Smooth muscle cell (in vitro differentiated cells): Measurements from ENCODE around the gene SLC9B2. TPM values are rescaled to one million over a fixed set of nuclear protein-coding genes. Genes with fewer than 3 reads are reported as not detected.

Experiments used
- DNase-seq: peaks from one replicate; lab custom pipeline; 2025; ENCODE audit not compliant: unreplicated experiment; lab: John Stamatoyannopoulos, UW
- H2AFZ ChIP-seq: fragments of 200-600 bp; sonication (generic); 2 replicates; pipeline ENCODE4 v1.6.0; 2016; ENCODE audit warnings: antibody characterized with exemption, low read depth, mild to moderate bottlenecking
- H3F3A ChIP-seq: fragments of 200-600 bp; sonication (generic); 2 replicates; pipeline ENCODE4 v1.6.0; 2017; ENCODE audit warnings: antibody characterized with exemption, low read depth
- H3K27ac ChIP-seq: fragments of 200-600 bp; sonication (generic); 2 replicates; pipeline ENCODE4 v1.5.1; 2016; ENCODE audit warnings: low read depth, mild to moderate bottlenecking
- H3K27me3 ChIP-seq: fragments of 200-600 bp; sonication (generic); 2 replicates; pipeline ENCODE4 v1.6.1; 2016; ENCODE audit warnings: low read depth, mild to moderate bottlenecking
- H3K36me3 ChIP-seq: fragments of 200-600 bp; sonication (generic); 2 replicates; pipeline ENCODE4 v1.5.1; 2016; ENCODE audit warnings: low read depth
- H3K4me1 ChIP-seq: fragments of 200-600 bp; sonication (generic); 2 replicates; pipeline ENCODE4 v1.5.1; 2016; ENCODE audit warnings: low read depth
- H3K4me2 ChIP-seq: fragments of 200-600 bp; sonication (generic); 2 replicates; pipeline ENCODE4 v1.6.0; 2016; ENCODE audit warnings: mild to moderate bottlenecking
- H3K4me3 ChIP-seq: fragments of 200-600 bp; sonication (generic); 2 replicates; pipeline ENCODE4 v1.5.1; 2016; ENCODE audit warnings: mild to moderate bottlenecking
- H3K79me2 ChIP-seq: fragments of 200-600 bp; sonication (generic); 2 replicates; pipeline ENCODE4 v1.6.0; 2016; ENCODE audit warnings: low read depth, mild to moderate bottlenecking
- H3K9ac ChIP-seq: fragments of 200-600 bp; sonication (generic); 2 replicates; pipeline ENCODE4 v1.6.0; 2016; ENCODE audit warnings: low read depth
- H3K9me3 ChIP-seq: fragments of 200-600 bp; sonication (generic); replicated peaks from 2 replicates; pipeline ENCODE4 v1.5.1; 2016; ENCODE audit warnings: low read depth
- H4K20me1 ChIP-seq: fragments of 200-600 bp; sonication (generic); 2 replicates; pipeline ENCODE4 v1.6.0; 2016; ENCODE audit warnings: low read depth
- WGBS: methylation state at CpG from one replicate; pipeline ENCODE4 v1.1.7; 2016; ENCODE audit warnings: low lambda C conversion rate; 5-methylcytosine and 5-hydroxymethylcytosine counted together
- polyA plus RNA-seq: library from polyadenylated mRNA; unstranded; fragments of >200 nt; fragmentation: Nextera tagmentation; extraction: Ambion mirVana; gene quantifications from 2 replicates; pipeline ENCODE4 v1.2.1, GENCODE V29; 2016
- total RNA-seq: library from RNA; depleted of rRNA; stranded (reverse); fragments of >200 nt; gene quantifications from 2 replicates; pipeline ENCODE4 v1.2.3, GENCODE V29; 2014
- TF ChIP-seq, protein P1 (sequence below): fragments of 200-600 bp; sonication (generic); IDR thresholded peaks from 2 replicates; pipeline ENCODE4 v1.5.1; 2017; ENCODE audit warnings: borderline replicate concordance, mild to moderate bottlenecking, antibody characterized with exemption; ENCODE audit not compliant: insufficient read depth, poor library complexity, severe bottlenecking

Gene SLC9B2
- total and polyA plus RNA-seq, 2 experiments from 2014 or later, result 4.5 to 11.2 TPM

DNA sequence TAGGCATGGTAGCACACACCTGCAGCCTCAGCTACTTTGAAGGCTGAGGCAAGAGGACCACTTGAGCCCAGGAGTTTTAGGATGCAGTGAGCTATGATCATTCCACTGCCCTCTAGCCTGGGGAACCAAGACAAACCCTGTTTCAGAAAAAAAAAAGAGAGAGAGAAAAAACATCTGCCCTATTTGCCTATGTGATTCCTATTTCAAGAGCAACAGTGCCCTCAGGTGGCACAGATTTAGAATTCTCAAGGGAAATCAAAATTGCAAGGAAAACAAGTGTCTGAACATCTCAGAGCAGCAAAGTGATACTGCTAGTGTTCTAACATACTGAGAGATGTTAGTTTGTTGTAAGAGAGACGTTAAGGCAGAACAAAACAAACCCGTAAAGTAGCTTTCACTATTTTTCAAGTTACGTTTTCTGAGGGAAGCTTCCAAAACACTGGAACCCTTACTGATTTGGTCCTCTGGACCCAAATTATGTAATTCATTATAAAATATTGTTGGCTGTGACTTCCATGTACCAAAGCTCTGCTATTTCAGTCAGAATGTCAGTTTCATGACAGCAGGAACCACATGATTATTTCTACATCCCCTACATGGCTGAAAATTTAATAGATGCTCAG is 15.2 kb upstream of the SLC9B2 start:
- Histone ChIP-seq H3K27ac (no peak overlapping the region), H3K4me2 (no peak overlapping the region), H4K20me1 (peaks cover 2% of the 10 kb centered on the region), H3K4me3 (no peak overlapping the region), H3F3A (no peaks in the 10 kb centered on the region), H3K4me1 (no peaks in the 10 kb centered on the region), H3K9ac (no peak overlapping the region), H3K79me2 (no peaks in the 10 kb centered on the region), H2AFZ (no peak overlapping the region), H3K36me3 (peaks cover 24% of the 10 kb centered on the region), H3K9me3 (no peaks in the 10 kb centered on the region), H3K27me3 (no peaks in the 10 kb centered on the region)
- DNase-seq, result no peak
- TF ChIP-seq, protein P1, sequence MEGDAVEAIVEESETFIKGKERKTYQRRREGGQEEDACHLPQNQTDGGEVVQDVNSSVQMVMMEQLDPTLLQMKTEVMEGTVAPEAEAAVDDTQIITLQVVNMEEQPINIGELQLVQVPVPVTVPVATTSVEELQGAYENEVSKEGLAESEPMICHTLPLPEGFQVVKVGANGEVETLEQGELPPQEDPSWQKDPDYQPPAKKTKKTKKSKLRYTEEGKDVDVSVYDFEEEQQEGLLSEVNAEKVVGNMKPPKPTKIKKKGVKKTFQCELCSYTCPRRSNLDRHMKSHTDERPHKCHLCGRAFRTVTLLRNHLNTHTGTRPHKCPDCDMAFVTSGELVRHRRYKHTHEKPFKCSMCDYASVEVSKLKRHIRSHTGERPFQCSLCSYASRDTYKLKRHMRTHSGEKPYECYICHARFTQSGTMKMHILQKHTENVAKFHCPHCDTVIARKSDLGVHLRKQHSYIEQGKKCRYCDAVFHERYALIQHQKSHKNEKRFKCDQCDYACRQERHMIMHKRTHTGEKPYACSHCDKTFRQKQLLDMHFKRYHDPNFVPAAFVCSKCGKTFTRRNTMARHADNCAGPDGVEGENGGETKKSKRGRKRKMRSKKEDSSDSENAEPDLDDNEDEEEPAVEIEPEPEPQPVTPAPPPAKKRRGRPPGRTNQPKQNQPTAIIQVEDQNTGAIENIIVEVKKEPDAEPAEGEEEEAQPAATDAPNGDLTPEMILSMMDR, result peak; percentile 44
- 60% methylated on average over 3 of the region's 3 CpGs for WGBS

DNA sequence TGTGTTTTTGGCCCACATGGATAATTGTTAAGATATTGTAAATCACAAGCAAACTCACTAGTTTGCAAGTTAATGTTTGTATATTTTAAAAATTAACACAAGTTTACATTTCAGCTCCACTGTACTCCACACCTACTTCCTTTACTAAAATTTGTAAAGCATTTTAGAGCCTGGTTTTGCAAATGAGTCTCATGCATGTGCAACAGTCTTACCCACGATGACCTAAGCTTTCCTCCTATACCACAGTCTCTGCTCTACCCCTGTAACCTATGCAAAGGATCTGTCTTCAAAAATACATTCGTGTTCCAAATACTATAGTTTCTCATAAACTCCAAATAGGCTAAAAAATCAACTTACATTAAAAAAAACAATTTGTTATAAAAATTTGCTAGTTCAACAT is 12.9 kb upstream of the SLC9B2 start:
- Histone ChIP-seq H3K79me2 (no peaks in the 10 kb centered on the region), H3K9me3 (no peaks in the 10 kb centered on the region), H3K36me3 (peaks cover 34% of the 10 kb centered on the region), H3K27ac (no peak overlapping the region), H3K4me1 (no peaks in the 10 kb centered on the region), H4K20me1 (no peaks in the 10 kb centered on the region), H2AFZ (no peak overlapping the region), H3F3A (no peaks in the 10 kb centered on the region), H3K4me2 (no peak overlapping the region), H3K9ac (no peak overlapping the region), H3K27me3 (no peaks in the 10 kb centered on the region), H3K4me3 (no peak overlapping the region)
- TF ChIP-seq, protein P1, result no peak
- 90% methylated on average over 2 of the region's 2 CpGs for WGBS
- DNase-seq, result no peak

DNA sequence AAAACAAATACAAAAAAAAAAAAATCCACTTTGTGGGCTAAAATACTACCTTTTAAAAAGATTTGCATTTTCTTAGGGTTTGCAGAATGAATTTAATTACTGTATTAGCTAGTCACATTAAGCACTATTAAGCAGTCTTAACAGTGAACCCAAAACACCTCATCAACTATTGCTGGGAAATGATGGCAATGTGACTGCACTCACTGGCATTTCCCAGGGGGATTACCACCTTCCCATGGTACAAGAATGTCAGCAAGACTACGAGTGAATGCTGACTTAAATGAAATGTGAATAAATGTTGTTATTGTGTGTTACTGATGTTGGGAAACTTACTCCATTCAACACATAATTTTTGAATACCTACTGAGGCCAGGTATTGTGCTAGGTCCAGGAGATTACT is 10.0 kb upstream of the SLC9B2 start:
- TF ChIP-seq, protein P1, result no peak
- Histone ChIP-seq H3K36me3 (peaks cover 34% of the 10 kb centered on the region), H3K9me3 (no peaks in the 10 kb centered on the region), H3K27ac (no peak overlapping the region), H4K20me1 (no peaks in the 10 kb centered on the region), H3K27me3 (no peaks in the 10 kb centered on the region), H3K4me3 (no peak overlapping the region), H3F3A (no peaks in the 10 kb centered on the region), H3K79me2 (no peaks in the 10 kb centered on the region), H2AFZ (no peak overlapping the region), H3K9ac (no peak overlapping the region), H3K4me1 (no peaks in the 10 kb centered on the region), H3K4me2 (no peak overlapping the region)
- 80% methylated on average over 1 of the region's 1 CpG for WGBS
- no peak for DNase-seq

DNA sequence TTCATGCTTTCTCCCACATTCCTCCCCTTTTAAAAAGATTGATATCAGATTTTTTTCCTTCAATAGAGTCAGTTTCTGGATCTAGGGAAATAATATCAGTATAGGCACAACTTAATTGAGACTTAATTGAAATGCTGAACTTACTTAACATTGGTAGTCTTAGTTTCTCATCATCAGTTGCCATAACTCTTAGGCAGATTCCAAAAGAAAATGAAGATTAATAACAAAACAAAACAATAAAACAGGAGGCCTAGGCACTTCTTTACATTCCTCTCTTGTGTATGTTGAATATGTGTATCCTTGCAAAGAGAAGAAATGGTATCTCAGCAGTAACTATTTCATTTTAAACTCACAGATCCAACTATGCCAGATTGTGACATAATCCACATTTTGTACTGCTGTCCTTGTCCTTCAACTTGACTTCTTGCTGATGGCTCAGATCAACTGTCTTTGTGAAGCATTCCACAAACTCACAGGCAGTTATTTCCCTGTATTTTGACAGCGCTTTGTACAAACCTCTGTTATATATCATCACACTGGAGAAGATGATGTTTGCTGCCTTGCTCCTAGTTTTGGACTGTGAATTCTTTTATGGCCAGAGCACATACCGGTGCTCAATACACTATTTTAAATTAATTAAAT is 9.1 kb upstream of the SLC9B2 start:
- Histone ChIP-seq H3K4me2 (no peak overlapping the region), H3K79me2 (no peaks in the 10 kb centered on the region), H4K20me1 (no peaks in the 10 kb centered on the region), H3K4me3 (no peak overlapping the region), H3K9ac (no peak overlapping the region), H3K4me1 (no peaks in the 10 kb centered on the region), H3K27me3 (no peaks in the 10 kb centered on the region), H2AFZ (no peak overlapping the region), H3K9me3 (no peaks in the 10 kb centered on the region), H3K36me3 (peaks cover 34% of the 10 kb centered on the region), H3F3A (no peaks in the 10 kb centered on the region), H3K27ac (no peak overlapping the region)
- TF ChIP-seq, protein P1, result no peak
- WGBS, result 91% methylated on average over 2 of the region's 2 CpGs
- DNase-seq, result no peak
